ENCODE results near the gene PTGS2. TPM values are rescaled to one million over a fixed set of nuclear protein-coding genes. Genes with fewer than 3 reads are reported as not detected.

The PTGS2 gene
- 2.8 and 5.4 TPM in 2 replicates for total RNA-seq

- TF ChIP-seq CTCF (IDR thresholded peaks at IDR 0.05; ENCODE audit: insufficient read depth, low read length, poor library complexity, severe bottlenecking): peak; percentile 64
- no peaks in the 10 kb centered on the region for H3K36me3 ChIP-seq (ENCODE audit: control insufficient read depth, insufficient read depth, low read length)
- H3K4me3 ChIP-seq (ENCODE audit: low read depth, low read length): peak within 1 kb of the TSS; percentile 62
- no peaks in the 10 kb centered on the region for H3K27me3 ChIP-seq (ENCODE audit: control insufficient read depth, insufficient read depth, low read length)
- DNase-seq (ENCODE audit: low read depth): peak; percentile 77
Observed at GRCh38 chr1:186680245-186681061, at the start of gene PTGS2. PTGS2 (minus strand) TSS chr1:186680423; CDS start chr1:186680290, 133 bp downstream.

- H3K27me3 ChIP-seq (ENCODE audit: control insufficient read depth, insufficient read depth, low read length): no peaks in the 10 kb centered on the region
- no peak overlapping the region for H3K4me3 ChIP-seq (ENCODE audit: low read depth, low read length)
- peak; percentile 56 for TF ChIP-seq CTCF (IDR thresholded peaks at IDR 0.05; ENCODE audit: insufficient read depth, low read length, poor library complexity, severe bottlenecking)
- H3K36me3 ChIP-seq (ENCODE audit: control insufficient read depth, insufficient read depth, low read length): no peaks in the 10 kb centered on the region
- DNase-seq (ENCODE audit: low read depth): peak; percentile 4
Observed at GRCh38 chr1:186722711-186723309, 42.6 kb upstream of the PTGS2 start.

GRCh38 chr1:186717286-186717685, 37.1 kb upstream of the PTGS2 start:
- no peaks in the 10 kb centered on the region for H3K36me3 ChIP-seq (ENCODE audit: control insufficient read depth, insufficient read depth, low read length)
- no peak for DNase-seq (ENCODE audit: low read depth)
- H3K27me3 ChIP-seq (ENCODE audit: control insufficient read depth, insufficient read depth, low read length): no peaks in the 10 kb centered on the region
- H3K4me3 ChIP-seq (ENCODE audit: low read depth, low read length): no peak overlapping the region
- TF ChIP-seq CTCF (IDR thresholded peaks at IDR 0.05; ENCODE audit: insufficient read depth, low read length, poor library complexity, severe bottlenecking): no peak

GRCh38 chr1:186715887-186716809, 35.9 kb upstream of the PTGS2 start:
- H3K36me3 ChIP-seq (ENCODE audit: control insufficient read depth, insufficient read depth, low read length): no peaks in the 10 kb centered on the region
- no peaks in the 10 kb centered on the region for H3K27me3 ChIP-seq (ENCODE audit: control insufficient read depth, insufficient read depth, low read length)
- no peak overlapping the region for H3K4me3 ChIP-seq (ENCODE audit: low read depth, low read length)
- no peak for TF ChIP-seq CTCF (IDR thresholded peaks at IDR 0.05; ENCODE audit: insufficient read depth, low read length, poor library complexity, severe bottlenecking)
- no peak for DNase-seq (ENCODE audit: low read depth)

DNA sequence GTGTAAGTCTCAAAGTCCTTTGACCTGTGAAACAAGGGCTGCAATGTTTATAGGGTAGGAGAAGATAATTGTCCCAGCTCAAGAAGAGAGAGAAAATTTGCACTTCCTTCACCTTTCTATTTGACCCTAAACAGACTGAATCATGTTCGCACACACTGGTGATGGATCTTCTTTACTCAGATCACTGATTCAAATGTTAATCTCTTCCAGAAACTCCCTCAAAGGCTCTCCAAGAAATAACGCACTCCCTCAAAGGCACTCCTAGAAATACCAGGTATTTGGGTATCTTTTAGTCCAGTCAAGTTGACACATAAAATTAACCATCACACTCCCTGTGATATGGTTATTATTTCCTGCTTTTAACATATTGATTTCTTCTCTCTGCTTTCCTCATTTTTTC, 30.5 kb upstream of the PTGS2 start:
- no peaks in the 10 kb centered on the region for H3K27me3 ChIP-seq (ENCODE audit: control insufficient read depth, insufficient read depth, low read length)
- H3K36me3 ChIP-seq (ENCODE audit: control insufficient read depth, insufficient read depth, low read length): no peaks in the 10 kb centered on the region
- TF ChIP-seq CTCF (IDR thresholded peaks at IDR 0.05; ENCODE audit: insufficient read depth, low read length, poor library complexity, severe bottlenecking): no peak
- no peak for DNase-seq (ENCODE audit: low read depth)
- H3K4me3 ChIP-seq (ENCODE audit: low read depth, low read length): no peak overlapping the region

All from kidney epithelial cell (primary cell).